ENCODE data around the gene PRKCI. TPM values are rescaled to one million over a fixed set of nuclear protein-coding genes. Genes with fewer than 3 reads are reported as not detected.

Gene PRKCI
- total RNA-seq, 1 experiment from 2014 or later: 90.6 TPM

DNA sequence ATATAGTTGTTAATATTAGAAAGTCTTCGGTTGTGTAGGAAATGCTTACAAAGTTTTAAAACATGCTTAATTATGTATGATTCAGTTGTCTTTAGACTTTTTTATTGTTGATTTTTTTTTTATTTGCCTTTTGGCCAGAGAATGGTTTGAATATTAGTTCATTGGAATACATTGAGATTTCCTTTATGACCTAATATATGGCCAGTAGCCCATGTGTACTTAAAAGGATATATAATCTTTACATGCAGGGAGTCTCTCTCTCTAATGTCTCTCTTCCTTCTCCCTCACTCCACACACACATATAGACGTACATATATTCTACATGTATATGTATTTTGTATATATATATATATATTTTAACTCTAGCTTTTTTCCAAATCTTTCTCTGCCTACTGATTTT lies 68.0 kb downstream of the PRKCI start (continued):
- TF ChIP-seq, protein P1, sequence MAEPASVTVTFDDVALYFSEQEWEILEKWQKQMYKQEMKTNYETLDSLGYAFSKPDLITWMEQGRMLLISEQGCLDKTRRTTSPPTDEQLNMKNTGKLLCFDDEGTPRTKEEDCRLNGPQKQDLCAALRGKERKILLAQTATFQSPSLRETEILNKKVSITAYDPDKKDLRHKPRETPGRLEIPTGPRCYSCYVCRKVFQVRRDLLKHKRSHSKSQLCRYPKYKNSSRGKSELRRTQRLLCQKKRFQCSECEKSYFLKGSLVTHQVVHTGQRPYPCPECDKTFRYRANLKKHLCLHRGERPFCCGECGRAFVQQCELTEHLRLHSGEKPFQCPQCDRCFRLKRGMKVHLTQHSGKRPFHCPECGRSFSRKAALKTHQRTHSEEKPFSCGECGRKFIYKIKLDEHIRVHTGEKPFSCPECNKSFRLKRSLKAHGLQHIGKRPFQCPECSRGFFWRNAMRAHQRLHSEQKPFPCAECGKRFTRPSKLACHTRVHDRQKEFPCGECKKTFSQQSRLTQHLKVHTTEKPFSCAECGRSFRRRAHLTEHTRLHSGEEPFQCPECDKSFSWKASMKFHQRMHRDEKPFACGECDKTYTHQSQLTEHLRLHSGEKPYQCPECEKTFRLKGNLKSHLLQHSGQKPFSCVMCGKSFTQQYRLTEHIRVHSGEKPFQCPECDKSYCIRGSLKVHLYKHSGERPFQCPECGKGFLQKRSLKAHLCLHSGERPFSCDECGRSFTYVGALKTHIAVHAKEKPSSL (CRISPR knock-in tag; conservative IDR thresholded peaks at IDR 0.05): no peak
- TF ChIP-seq CBFB (CRISPR knock-in tag; IDR thresholded peaks at IDR 0.05; ENCODE audit: low read depth): no peak

DNA sequence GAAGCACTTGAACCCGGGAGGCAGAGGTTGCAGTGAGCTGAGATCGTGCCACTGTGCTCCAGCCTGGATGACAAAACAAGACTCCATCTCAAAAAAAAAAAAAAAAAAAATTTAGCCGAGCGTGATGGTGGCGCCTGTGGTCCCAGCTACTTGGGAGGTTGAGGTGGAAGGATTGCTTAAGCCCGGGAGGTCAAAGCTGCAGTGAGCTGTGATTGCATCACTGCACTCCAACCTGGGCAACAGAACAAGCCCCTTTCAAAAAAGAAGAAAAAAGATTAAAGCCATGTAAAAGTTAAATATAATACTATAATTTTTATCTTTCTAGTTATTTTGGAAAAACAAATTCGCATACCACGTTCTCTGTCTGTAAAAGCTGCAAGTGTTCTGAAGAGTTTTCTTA lies 73.4 kb downstream of the PRKCI start:
- H3K9me3 Mint-ChIP-seq: no peaks in the 10 kb centered on the region
- H3K36me3 Mint-ChIP-seq: peaks cover 52% of the 10 kb centered on the region
- H3K27me3 Mint-ChIP-seq (ENCODE audit: low read depth): no peaks in the 10 kb centered on the region
- H3K4me3 Mint-ChIP-seq: no peak overlapping the region
- TF ChIP-seq ZBTB21 (CRISPR knock-in tag; IDR thresholded peaks at IDR 0.05; ENCODE audit: borderline replicate concordance) (no peak), SMAD3 (CRISPR knock-in tag; IDR thresholded peaks at IDR 0.05; ENCODE audit: borderline replicate concordance) (no peak), ZNF232 (CRISPR knock-in tag; IDR thresholded peaks at IDR 0.05) (no peak), GTF2I (CRISPR knock-in tag; conservative IDR thresholded peaks at IDR 0.05) (no peak), NR2C2 (CRISPR knock-in tag; IDR thresholded peaks at IDR 0.05) (no peak), ZNF423 (CRISPR knock-in tag; IDR thresholded peaks at IDR 0.05) (no peak)
- TF ChIP-seq, protein P2, sequence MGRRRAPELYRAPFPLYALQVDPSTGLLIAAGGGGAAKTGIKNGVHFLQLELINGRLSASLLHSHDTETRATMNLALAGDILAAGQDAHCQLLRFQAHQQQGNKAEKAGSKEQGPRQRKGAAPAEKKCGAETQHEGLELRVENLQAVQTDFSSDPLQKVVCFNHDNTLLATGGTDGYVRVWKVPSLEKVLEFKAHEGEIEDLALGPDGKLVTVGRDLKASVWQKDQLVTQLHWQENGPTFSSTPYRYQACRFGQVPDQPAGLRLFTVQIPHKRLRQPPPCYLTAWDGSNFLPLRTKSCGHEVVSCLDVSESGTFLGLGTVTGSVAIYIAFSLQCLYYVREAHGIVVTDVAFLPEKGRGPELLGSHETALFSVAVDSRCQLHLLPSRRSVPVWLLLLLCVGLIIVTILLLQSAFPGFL (CRISPR knock-in tag; IDR thresholded peaks at IDR 0.05; ENCODE audit: borderline replicate concordance): no peak
- H3K27ac Mint-ChIP-seq: no peak overlapping the region
- POLR2A ChIA-PET: interaction anchor here (0.6 kb wide), 1 partner anchor 258 kb away, joined by 3 read pairs; no protein-coding TSS in a partner anchor
- DNase-seq (ENCODE audit: low spot score) (no peak), ATAC-seq (no peak)
- CTCF ChIA-PET: no interaction called here
- no peaks in the 10 kb centered on the region for H3K4me1 Mint-ChIP-seq

DNA sequence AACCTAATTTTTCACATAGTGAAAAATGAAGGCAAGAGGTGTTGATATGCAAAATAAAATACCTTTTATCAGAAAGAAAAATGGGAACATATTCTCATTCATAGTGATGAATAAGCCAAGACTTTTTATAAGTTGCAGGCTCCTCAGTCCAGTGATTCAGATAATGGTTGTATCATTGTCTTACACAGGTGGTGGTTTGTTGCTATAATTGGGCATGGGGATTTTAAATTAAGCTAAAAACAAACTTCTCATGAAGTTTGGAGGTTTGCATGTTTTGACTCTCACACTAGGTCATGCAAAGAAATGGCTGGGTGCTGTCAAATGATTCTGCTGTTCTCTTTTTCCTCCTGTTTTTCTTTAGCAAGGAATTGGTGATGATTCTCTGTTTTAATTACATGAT lies 74.5 kb downstream of the PRKCI start:
- H3K9me3 Mint-ChIP-seq: no peaks in the 10 kb centered on the region
- H3K27ac Mint-ChIP-seq: no peak overlapping the region
- POLR2A ChIA-PET: no interaction called here
- TF ChIP-seq ZNF416 (CRISPR knock-in tag; IDR thresholded peaks at IDR 0.05) (no peak), ZBTB21 (CRISPR knock-in tag; IDR thresholded peaks at IDR 0.05; ENCODE audit: borderline replicate concordance) (no peak), OVOL2 (CRISPR knock-in tag; IDR thresholded peaks at IDR 0.05; ENCODE audit: borderline replicate concordance) (no peak), FOXK1 (CRISPR knock-in tag; IDR thresholded peaks at IDR 0.05) (no peak), ZNF671 (CRISPR knock-in tag; IDR thresholded peaks at IDR 0.05) (no peak), NFATC4 (CRISPR knock-in tag; IDR thresholded peaks at IDR 0.05) (no peak), NR3C1 (CRISPR knock-in tag; conservative IDR thresholded peaks at IDR 0.05; ENCODE audit: low read depth) (no peak), CREM (CRISPR knock-in tag; IDR thresholded peaks at IDR 0.05) (no peak)
- TF ChIP-seq, protein P3, sequence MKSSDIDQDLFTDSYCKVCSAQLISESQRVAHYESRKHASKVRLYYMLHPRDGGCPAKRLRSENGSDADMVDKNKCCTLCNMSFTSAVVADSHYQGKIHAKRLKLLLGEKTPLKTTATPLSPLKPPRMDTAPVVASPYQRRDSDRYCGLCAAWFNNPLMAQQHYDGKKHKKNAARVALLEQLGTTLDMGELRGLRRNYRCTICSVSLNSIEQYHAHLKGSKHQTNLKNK (CRISPR knock-in tag; IDR thresholded peaks at IDR 0.05): no peak
- TF ChIP-seq, protein P4, sequence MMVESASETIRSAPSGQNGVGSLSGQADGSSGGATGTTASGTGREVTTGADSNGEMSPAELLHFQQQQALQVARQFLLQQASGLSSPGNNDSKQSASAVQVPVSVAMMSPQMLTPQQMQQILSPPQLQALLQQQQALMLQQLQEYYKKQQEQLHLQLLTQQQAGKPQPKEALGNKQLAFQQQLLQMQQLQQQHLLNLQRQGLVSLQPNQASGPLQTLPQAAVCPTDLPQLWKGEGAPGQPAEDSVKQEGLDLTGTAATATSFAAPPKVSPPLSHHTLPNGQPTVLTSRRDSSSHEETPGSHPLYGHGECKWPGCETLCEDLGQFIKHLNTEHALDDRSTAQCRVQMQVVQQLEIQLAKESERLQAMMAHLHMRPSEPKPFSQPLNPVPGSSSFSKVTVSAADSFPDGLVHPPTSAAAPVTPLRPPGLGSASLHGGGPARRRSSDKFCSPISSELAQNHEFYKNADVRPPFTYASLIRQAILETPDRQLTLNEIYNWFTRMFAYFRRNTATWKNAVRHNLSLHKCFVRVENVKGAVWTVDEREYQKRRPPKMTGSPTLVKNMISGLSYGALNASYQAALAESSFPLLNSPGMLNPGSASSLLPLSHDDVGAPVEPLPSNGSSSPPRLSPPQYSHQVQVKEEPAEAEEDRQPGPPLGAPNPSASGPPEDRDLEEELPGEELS (CRISPR knock-in tag; IDR thresholded peaks at IDR 0.05): no peak
- TF ChIP-seq, protein P5, sequence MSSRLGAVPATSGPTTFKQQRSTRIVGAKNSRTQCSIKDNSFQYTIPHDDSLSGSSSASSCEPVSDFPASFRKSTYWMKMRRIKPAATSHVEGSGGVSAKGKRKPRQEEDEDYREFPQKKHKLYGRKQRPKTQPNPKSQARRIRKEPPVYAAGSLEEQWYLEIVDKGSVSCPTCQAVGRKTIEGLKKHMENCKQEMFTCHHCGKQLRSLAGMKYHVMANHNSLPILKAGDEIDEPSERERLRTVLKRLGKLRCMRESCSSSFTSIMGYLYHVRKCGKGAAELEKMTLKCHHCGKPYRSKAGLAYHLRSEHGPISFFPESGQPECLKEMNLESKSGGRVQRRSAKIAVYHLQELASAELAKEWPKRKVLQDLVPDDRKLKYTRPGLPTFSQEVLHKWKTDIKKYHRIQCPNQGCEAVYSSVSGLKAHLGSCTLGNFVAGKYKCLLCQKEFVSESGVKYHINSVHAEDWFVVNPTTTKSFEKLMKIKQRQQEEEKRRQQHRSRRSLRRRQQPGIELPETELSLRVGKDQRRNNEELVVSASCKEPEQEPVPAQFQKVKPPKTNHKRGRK (CRISPR knock-in tag; IDR thresholded peaks at IDR 0.05; ENCODE audit: borderline replicate concordance): no peak
- TF ChIP-seq, protein P6, sequence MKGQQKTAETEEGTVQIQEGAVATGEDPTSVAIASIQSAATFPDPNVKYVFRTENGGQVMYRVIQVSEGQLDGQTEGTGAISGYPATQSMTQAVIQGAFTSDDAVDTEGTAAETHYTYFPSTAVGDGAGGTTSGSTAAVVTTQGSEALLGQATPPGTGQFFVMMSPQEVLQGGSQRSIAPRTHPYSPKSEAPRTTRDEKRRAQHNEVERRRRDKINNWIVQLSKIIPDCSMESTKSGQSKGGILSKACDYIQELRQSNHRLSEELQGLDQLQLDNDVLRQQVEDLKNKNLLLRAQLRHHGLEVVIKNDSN (CRISPR knock-in tag; IDR thresholded peaks at IDR 0.05): no peak
- TF ChIP-seq, protein P7, sequence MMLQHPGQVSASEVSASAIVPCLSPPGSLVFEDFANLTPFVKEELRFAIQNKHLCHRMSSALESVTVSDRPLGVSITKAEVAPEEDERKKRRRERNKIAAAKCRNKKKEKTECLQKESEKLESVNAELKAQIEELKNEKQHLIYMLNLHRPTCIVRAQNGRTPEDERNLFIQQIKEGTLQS (CRISPR knock-in tag; conservative IDR thresholded peaks at IDR 0.05): no peak
- H3K4me1 Mint-ChIP-seq: no peaks in the 10 kb centered on the region
- H3K36me3 Mint-ChIP-seq: peaks cover 46% of the 10 kb centered on the region
- H3K27me3 Mint-ChIP-seq (ENCODE audit: low read depth): no peaks in the 10 kb centered on the region
- CTCF ChIA-PET: no interaction called here
- ATAC-seq: no peak
- no peak overlapping the region for H3K4me3 Mint-ChIP-seq
- DNase-seq (ENCODE audit: low spot score): no peak

All from WTC11 (cell line).